ENCODE data around the gene SIRT3.

SIRT3 gene

GRCh38 chr11:210122-210802 is 25.9 kb downstream of the SIRT3 start:
- H3K27me3 ChIP-seq: no peaks in the 10 kb centered on the region
- H3K9me3 ChIP-seq: no peaks in the 10 kb centered on the region
- no peaks in the 10 kb centered on the region for H3K4me1 ChIP-seq
- no peak for DNase-seq
- TF ChIP-seq CTCF (IDR thresholded peaks at IDR 0.05; ENCODE audit: low read depth, low read length): no peak
- H3K4me3 ChIP-seq (ENCODE audit: low read depth, low read length): no peak overlapping the region
- H3K36me3 ChIP-seq: peaks cover 9% of the 10 kb centered on the region

GRCh38 chr11:209275-210121 is 26.6 kb downstream of the SIRT3 start:
- Histone ChIP-seq H3K9me3 (no peaks in the 10 kb centered on the region), H3K4me3 (ENCODE audit: low read depth, low read length) (peak overlapping the region; percentile 78), H3K4me1 (no peaks in the 10 kb centered on the region), H3K36me3 (peaks cover 9% of the 10 kb centered on the region), H3K27me3 (no peaks in the 10 kb centered on the region)
- no peak for DNase-seq
- TF ChIP-seq CTCF (IDR thresholded peaks at IDR 0.05; ENCODE audit: low read depth, low read length): no peak

GRCh38 chr11:208917-209260 is 27.3 kb downstream of the SIRT3 start:
- Histone ChIP-seq H3K4me1 (no peaks in the 10 kb centered on the region), H3K9me3 (no peaks in the 10 kb centered on the region), H3K36me3 (peaks cover 9% of the 10 kb centered on the region), H3K27me3 (no peaks in the 10 kb centered on the region), H3K4me3 (ENCODE audit: low read depth, low read length) (peak overlapping the region; percentile 78)
- TF ChIP-seq CTCF (IDR thresholded peaks at IDR 0.05; ENCODE audit: low read depth, low read length): no peak
- DNase-seq: no peak

GRCh38 chr11:208181-208916 is 27.8 kb downstream of the SIRT3 start:
- DNase-seq: peak; percentile 54
- no peaks in the 10 kb centered on the region for H3K4me1 ChIP-seq
- H3K36me3 ChIP-seq: peaks cover 9% of the 10 kb centered on the region
- H3K27me3 ChIP-seq: no peaks in the 10 kb centered on the region
- no peak for TF ChIP-seq CTCF (IDR thresholded peaks at IDR 0.05; ENCODE audit: low read depth, low read length)
- no peaks in the 10 kb centered on the region for H3K9me3 ChIP-seq
- H3K4me3 ChIP-seq (ENCODE audit: low read depth, low read length): peak overlapping the region; percentile 78

- peak overlapping the region; percentile 78 for H3K4me3 ChIP-seq (ENCODE audit: low read depth, low read length)
- no peak for DNase-seq
- H3K9me3 ChIP-seq: no peaks in the 10 kb centered on the region
- no peak for TF ChIP-seq CTCF (IDR thresholded peaks at IDR 0.05; ENCODE audit: low read depth, low read length)
- H3K4me1 ChIP-seq: no peaks in the 10 kb centered on the region
- H3K36me3 ChIP-seq: peaks cover 9% of the 10 kb centered on the region
- no peaks in the 10 kb centered on the region for H3K27me3 ChIP-seq
These were observed 28.3 kb downstream of the SIRT3 start for GRCh38 chr11:207863-208180.

All from BE2C (cell line).